Upper lobe of right lung (tissue), 1 donor: ENCODE data around the gene BMPER. TPM values are rescaled to one million over a fixed set of nuclear protein-coding genes. Genes with fewer than 3 reads are reported as not detected.

Source experiments
- ATAC-seq: fragments of 200-7000 bp; cut with Tn5 transposase; one replicate; pipeline ENCODE4 v1.9.1; 2020; ENCODE audit warnings: mild to moderate bottlenecking, moderate library complexity
- DNase-seq: peaks from one replicate; pipeline ENCODE4 v3.0.0-alpha.2; 2020
- H3K27ac ChIP-seq: fragments of 200-600 bp; one replicate; pipeline ENCODE4 v1.8.0; 2022
- H3K27me3 ChIP-seq: fragments of 200-600 bp; one replicate; pipeline ENCODE4 v1.8.0; 2022; ENCODE audit warnings: mild to moderate bottlenecking
- H3K36me3 ChIP-seq: fragments of 200-600 bp; one replicate; pipeline ENCODE4 v1.8.0; 2022
- H3K4me1 ChIP-seq: fragments of 200-600 bp; one replicate; pipeline ENCODE4 v1.8.0; 2022
- H3K4me3 ChIP-seq: fragments of 200-600 bp; one replicate; pipeline ENCODE4 v1.8.0; 2022; ENCODE audit warnings: mild to moderate bottlenecking
- H3K9me3 ChIP-seq: fragments of 200-600 bp; one replicate; pipeline ENCODE4 v1.8.0; 2022
- intact Hi-C: fragments of 100-400 bp; cut with DNase I; formaldehyde crosslinking; loops from one replicate; pipeline ENCODE4 v1.11.0; 2022
- total RNA-seq: library from RNA; stranded (reverse); fragmentation: NEBNext Ultra II Directional; extraction: Animal tissue kit (Norgen Biotek cat#: 25700); gene quantifications from one replicate; pipeline ENCODE4 v1.2.1, GENCODE V29; 2021
- TF ChIP-seq, protein P1 (sequence below): fragments of 200-600 bp; IDR thresholded peaks from one replicate; pipeline ENCODE4 v1.8.0; 2022; ENCODE audit warnings: antibody characterized with exemption
- donor health status: DM: no; HTN: yes; CAD: no; lungs with severe emphysema.

Gene BMPER
- total RNA-seq, 1 donor from 2014 or later, result 10.0 TPM

DNA sequence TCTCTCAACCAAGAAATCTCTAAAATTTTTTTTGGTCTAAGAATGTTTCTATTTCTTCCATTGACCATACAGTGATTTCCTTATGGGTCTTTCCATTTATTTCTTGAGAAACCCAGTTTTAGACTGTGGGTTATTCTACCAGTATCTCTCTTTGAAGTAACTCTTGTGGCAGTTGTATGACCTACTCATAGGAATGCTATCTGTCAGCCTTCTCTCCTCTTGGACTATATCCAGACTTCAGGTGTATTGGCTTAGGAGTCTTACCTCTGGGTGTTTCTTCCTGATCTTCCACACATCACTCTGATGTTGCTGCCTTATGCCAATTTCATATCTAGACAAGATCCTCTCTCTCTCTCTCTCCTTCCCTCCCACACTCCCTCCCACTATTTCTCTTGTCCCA, 178.1 kb downstream of the BMPER start:
- no peaks in the 10 kb centered on the region for H3K27me3 ChIP-seq
- H3K4me3 ChIP-seq, result no peak overlapping the region
- no peak overlapping the region for H3K27ac ChIP-seq
- no peaks in the 10 kb centered on the region for H3K4me1 ChIP-seq
- H3K36me3 ChIP-seq, result no peaks in the 10 kb centered on the region
- no peak for DNase-seq
- TF ChIP-seq, protein P1, sequence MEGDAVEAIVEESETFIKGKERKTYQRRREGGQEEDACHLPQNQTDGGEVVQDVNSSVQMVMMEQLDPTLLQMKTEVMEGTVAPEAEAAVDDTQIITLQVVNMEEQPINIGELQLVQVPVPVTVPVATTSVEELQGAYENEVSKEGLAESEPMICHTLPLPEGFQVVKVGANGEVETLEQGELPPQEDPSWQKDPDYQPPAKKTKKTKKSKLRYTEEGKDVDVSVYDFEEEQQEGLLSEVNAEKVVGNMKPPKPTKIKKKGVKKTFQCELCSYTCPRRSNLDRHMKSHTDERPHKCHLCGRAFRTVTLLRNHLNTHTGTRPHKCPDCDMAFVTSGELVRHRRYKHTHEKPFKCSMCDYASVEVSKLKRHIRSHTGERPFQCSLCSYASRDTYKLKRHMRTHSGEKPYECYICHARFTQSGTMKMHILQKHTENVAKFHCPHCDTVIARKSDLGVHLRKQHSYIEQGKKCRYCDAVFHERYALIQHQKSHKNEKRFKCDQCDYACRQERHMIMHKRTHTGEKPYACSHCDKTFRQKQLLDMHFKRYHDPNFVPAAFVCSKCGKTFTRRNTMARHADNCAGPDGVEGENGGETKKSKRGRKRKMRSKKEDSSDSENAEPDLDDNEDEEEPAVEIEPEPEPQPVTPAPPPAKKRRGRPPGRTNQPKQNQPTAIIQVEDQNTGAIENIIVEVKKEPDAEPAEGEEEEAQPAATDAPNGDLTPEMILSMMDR, result no peak
- H3K9me3 ChIP-seq, result no peaks in the 10 kb centered on the region
- intact Hi-C loops, result no loop called here
- no peak for ATAC-seq

DNA sequence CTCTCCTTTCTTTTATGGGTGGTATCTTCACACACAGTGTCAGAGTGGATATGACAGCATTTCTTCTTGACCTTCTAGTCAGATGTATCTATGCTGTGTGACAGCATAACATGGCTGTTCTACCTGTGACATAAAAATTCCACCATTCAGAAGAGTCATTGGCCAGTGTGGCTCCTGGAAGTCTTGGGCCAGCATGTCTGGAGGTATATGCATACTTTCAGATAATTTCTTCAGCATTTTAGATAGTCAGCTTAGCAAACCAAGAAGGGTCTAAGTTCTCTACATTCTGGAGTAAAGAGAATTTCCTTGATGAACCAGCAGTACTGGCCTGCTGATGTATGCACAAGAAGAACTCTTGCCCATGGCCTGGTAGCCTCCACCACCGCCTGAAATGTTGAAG, 179.3 kb downstream of the BMPER start:
- TF ChIP-seq, protein P1, result no peak
- H3K27me3 ChIP-seq, result no peaks in the 10 kb centered on the region
- H3K4me3 ChIP-seq, result no peak overlapping the region
- H3K36me3 ChIP-seq, result no peaks in the 10 kb centered on the region
- intact Hi-C loops, result no loop called here
- no peak for ATAC-seq
- no peaks in the 10 kb centered on the region for H3K4me1 ChIP-seq
- DNase-seq, result no peak
- no peaks in the 10 kb centered on the region for H3K9me3 ChIP-seq
- no peak overlapping the region for H3K27ac ChIP-seq

DNA sequence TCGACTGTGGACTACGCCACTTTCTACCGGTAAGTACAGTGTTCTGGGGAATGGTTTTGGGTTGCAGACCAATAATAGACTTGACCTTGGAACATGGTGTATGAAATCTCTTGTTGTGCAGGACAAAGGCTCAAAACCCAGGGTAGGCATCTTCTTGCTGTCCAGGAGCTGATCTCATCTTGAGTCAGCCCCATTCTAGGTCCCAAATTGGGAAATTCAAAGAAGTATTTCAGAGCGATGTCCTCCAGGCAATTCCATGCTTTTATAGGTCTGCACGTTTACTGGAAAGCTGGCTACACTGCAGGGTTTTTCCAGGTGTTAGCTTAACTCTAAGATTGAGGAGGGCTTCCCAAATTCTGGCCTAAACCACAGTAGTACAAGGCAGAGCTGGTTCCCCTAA, 180.7 kb downstream of the BMPER start:
- Histone ChIP-seq H3K4me3 (no peak overlapping the region), H3K9me3 (no peaks in the 10 kb centered on the region), H3K27me3 (no peaks in the 10 kb centered on the region), H3K36me3 (no peaks in the 10 kb centered on the region), H3K4me1 (no peaks in the 10 kb centered on the region), H3K27ac (no peak overlapping the region)
- DNase-seq, result no peak
- intact Hi-C loops, result no loop called here
- no peak for ATAC-seq
- TF ChIP-seq, protein P1, result no peak

DNA sequence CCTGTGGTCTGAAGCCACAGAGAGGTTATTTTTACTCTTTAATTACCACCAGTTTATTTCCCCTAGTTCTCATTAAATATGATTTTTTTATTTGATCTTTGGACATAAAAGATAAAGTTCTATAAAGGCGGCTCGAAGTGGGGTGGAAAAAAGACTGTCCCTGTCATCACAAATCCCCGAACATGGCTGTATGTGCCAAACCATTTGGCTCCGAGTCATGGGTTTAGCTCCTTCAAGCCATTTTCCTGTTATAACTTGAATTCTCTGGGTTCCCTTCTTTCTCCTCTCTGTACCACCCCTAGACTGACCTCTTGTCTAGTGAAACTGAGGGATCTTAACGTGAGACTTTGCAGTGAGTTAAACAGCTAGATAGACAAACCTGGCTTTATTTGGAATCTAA, 181.6 kb downstream of the BMPER start:
- TF ChIP-seq, protein P1, result no peak
- ATAC-seq, result no peak
- Histone ChIP-seq H3K9me3 (no peaks in the 10 kb centered on the region), H3K4me1 (no peaks in the 10 kb centered on the region), H3K4me3 (no peak overlapping the region), H3K36me3 (no peaks in the 10 kb centered on the region), H3K27me3 (no peaks in the 10 kb centered on the region), H3K27ac (no peak overlapping the region)
- intact Hi-C loops, result no loop called here
- DNase-seq, result no peak

DNA sequence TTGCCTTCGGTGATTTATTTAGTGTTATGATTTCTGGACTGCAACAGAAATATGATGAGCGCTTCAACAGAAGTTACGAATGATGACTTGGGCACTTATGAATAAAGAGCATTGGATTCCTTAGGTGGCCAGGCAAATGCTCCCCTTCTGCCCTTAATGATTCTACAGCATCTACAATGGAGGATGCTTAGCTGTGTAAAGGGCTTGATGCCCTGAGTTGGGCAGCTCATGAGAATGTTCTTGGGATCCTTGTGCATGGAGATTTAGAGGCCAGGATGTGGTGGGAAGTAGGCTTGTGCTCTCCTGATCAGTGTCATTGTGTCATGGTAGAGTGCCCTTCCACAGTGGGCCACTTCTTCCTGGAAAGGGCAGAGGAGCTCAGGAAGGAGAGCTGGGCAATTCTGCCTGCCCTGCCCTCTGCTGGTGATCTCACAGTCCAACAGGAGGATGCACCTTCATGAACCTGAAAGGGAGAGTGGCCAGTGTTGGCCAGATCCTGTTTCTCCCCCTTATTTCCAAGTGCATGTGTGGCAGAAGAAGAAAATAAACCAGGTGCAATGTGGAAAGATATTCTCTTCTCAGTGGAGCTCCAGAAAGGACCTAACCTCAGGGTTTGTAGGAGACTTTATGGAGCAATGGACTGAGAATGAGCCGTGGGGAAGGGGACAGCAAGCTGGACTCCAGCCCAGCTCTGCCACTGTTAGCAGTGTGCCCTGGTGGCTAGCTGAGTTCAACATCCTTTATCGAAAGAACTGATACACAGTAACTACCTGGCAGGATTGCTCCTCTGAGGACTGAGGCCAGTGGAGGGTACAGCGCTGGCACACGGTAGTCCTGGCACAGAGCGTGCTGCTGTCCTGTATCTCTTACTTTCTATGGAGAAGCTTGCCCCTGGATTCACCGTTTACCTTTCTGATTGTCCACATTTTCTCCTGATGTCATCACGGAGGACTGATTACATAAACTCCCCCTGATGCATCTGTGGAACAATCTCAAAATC, 182.9 kb downstream of the BMPER start:
- Histone ChIP-seq H3K9me3 (no peaks in the 10 kb centered on the region), H3K4me1 (no peaks in the 10 kb centered on the region), H3K36me3 (no peaks in the 10 kb centered on the region), H3K4me3 (no peak overlapping the region), H3K27me3 (no peaks in the 10 kb centered on the region), H3K27ac (no peak overlapping the region)
- DNase-seq (no peak), ATAC-seq (peak; percentile 82)
- TF ChIP-seq, protein P1, result peak; percentile 42
- intact Hi-C loops, result no loop called here
